ENCODE results near the gene KIF1C. TPM values are rescaled to one million over a fixed set of nuclear protein-coding genes. Genes with fewer than 3 reads are reported as not detected.

Gene KIF1C
- total and polyA plus RNA-seq, 2 experiments from 2014 or later: 39.8 to 72.7 TPM

- peaks cover 6% of the 10 kb centered on the region; the same call in 1 of the 2 replicates for H3F3A ChIP-seq (ENCODE audit: insufficient read depth)
- H3K4me3 ChIP-seq: no peak overlapping the region
- H3K4me1 ChIP-seq (ENCODE audit: insufficient read depth): no peaks in the 10 kb centered on the region
- H3K27me3 ChIP-seq (replicated peaks; ENCODE audit: insufficient read depth): no peaks in the 10 kb centered on the region; the same call in 1 of the 2 replicates
- H3K4me2 ChIP-seq (ENCODE audit: unreplicated experiment): no peak overlapping the region
- no peaks in the 10 kb centered on the region for H3K79me2 ChIP-seq (ENCODE audit: insufficient read depth)
- no peak overlapping the region for H3K27ac ChIP-seq
- H3K9me2 ChIP-seq (ENCODE audit: insufficient read depth): no peaks in the 10 kb centered on the region
- H4K20me1 ChIP-seq (ENCODE audit: insufficient read depth): no peaks in the 10 kb centered on the region
- 58 to 65% methylated on average over 5 to 14 of the region's 14 CpGs for WGBS, 2 experiments (ENCODE audit: low coverage in 1 of 2, low lambda C conversion rate in 2 of 2, missing lambda C conversion rate in 2 of 2)
- H3K9me3 ChIP-seq (ENCODE audit: low read depth): no peaks in the 10 kb centered on the region
- H3K36me3 ChIP-seq (ENCODE audit: low read depth): no peaks in the 10 kb centered on the region
- no peak overlapping the region for H3K9ac ChIP-seq
- no peak for TF ChIP-seq EZH2 (IDR thresholded peaks at IDR 0.05; ENCODE audit: insufficient read depth, poor library complexity, severe bottlenecking)
- no peak for TF ChIP-seq EZH2phosphoT487 (IDR thresholded peaks at IDR 0.05; ENCODE audit: insufficient read depth, low read depth)
- H2AFZ ChIP-seq: no peak overlapping the region; the same call in 1 of the 2 replicates
- no peak for DNase-seq
- in situ Hi-C loops (cut with MboI): no loop called here
These were observed 36.9 kb downstream of the KIF1C start for GRCh38 chr17:5034651-5035050.

GRCh38 chr17:5035315-5035714 is 37.6 kb downstream of the KIF1C start, which contains the start of gene SLC52A1:
Gene SLC52A1, minus strand, starts transcription at chr17:5035426. Its CDS starts 820 bp downstream, at chr17:5034606.
- Histone ChIP-seq H3K4me2 (ENCODE audit: unreplicated experiment) (peak within 1 kb of the TSS; percentile 73), H4K20me1 (ENCODE audit: insufficient read depth) (no peaks in the 10 kb centered on the region), H3K79me2 (ENCODE audit: insufficient read depth) (no peaks in the 10 kb centered on the region), H3K27ac (no peak within 1 kb of the TSS), H2AFZ (peak within 1 kb of the TSS; percentile 77), H3K27me3 (replicated peaks; ENCODE audit: insufficient read depth) (no peaks in the 10 kb centered on the region; the same call in 1 of the 2 replicates), H3K4me1 (ENCODE audit: insufficient read depth) (no peaks in the 10 kb centered on the region), H3K9me2 (ENCODE audit: insufficient read depth) (no peaks in the 10 kb centered on the region), H3K4me3 (peak within 1 kb of the TSS; percentile 63), H3K36me3 (ENCODE audit: low read depth) (no peaks in the 10 kb centered on the region), H3F3A (ENCODE audit: insufficient read depth) (peaks cover 5% of the 10 kb centered on the region; the same call in 1 of the 2 replicates), H3K9ac (peak within 1 kb of the TSS; percentile 36), H3K9me3 (ENCODE audit: low read depth) (no peaks in the 10 kb centered on the region)
- TF ChIP-seq EZH2 (IDR thresholded peaks at IDR 0.05; ENCODE audit: insufficient read depth, poor library complexity, severe bottlenecking): no peak
- no peak for TF ChIP-seq EZH2phosphoT487 (IDR thresholded peaks at IDR 0.05; ENCODE audit: insufficient read depth, low read depth)
- peak; percentile 24 for DNase-seq
- 5 to 6% methylated on average over 24 of the region's 24 CpGs for WGBS, 2 experiments (ENCODE audit: low coverage in 1 of 2, low lambda C conversion rate in 2 of 2, missing lambda C conversion rate in 2 of 2)
- in situ Hi-C loops (cut with MboI): no loop called here

GRCh38 chr17:5042157-5043022 is 44.6 kb downstream of the KIF1C start:
- no peaks in the 10 kb centered on the region for H3K9me3 ChIP-seq (ENCODE audit: low read depth)
- no peak overlapping the region for H3K27ac ChIP-seq
- H3K79me2 ChIP-seq (ENCODE audit: insufficient read depth): no peaks in the 10 kb centered on the region
- 85 to 92% methylated on average over 14 to 15 of the region's 15 CpGs for WGBS, 2 experiments (ENCODE audit: low coverage in 1 of 2, low lambda C conversion rate in 2 of 2, missing lambda C conversion rate in 2 of 2)
- H4K20me1 ChIP-seq (ENCODE audit: insufficient read depth): no peaks in the 10 kb centered on the region
- H3F3A ChIP-seq (ENCODE audit: insufficient read depth): no peaks in the 10 kb centered on the region
- H3K36me3 ChIP-seq (ENCODE audit: low read depth): no peaks in the 10 kb centered on the region
- H3K9ac ChIP-seq: no peak overlapping the region
- no peaks in the 10 kb centered on the region for H3K9me2 ChIP-seq (ENCODE audit: insufficient read depth)
- no peak overlapping the region for H3K4me3 ChIP-seq
- TF ChIP-seq EZH2 (IDR thresholded peaks at IDR 0.05; ENCODE audit: insufficient read depth, poor library complexity, severe bottlenecking): no peak
- TF ChIP-seq EZH2phosphoT487 (IDR thresholded peaks at IDR 0.05; ENCODE audit: insufficient read depth, low read depth): no peak
- H3K4me2 ChIP-seq (ENCODE audit: unreplicated experiment): no peak overlapping the region
- H2AFZ ChIP-seq: no peak overlapping the region
- H3K4me1 ChIP-seq (ENCODE audit: insufficient read depth): no peaks in the 10 kb centered on the region
- no peaks in the 10 kb centered on the region for H3K27me3 ChIP-seq (replicated peaks; ENCODE audit: insufficient read depth)
- DNase-seq: no peak
- in situ Hi-C loops (cut with MboI): no loop called here

- no peak overlapping the region for H3K4me3 ChIP-seq
- H3K4me2 ChIP-seq (ENCODE audit: unreplicated experiment): no peak overlapping the region
These were observed 45.8 kb downstream of the KIF1C start for GRCh38 chr17:5043524-5043923.

More at GRCh38 chr17:5043524-5043923, 45.8 kb downstream of the KIF1C start:
- DNase-seq: no peak
- Histone ChIP-seq H3F3A (ENCODE audit: insufficient read depth) (no peaks in the 10 kb centered on the region), H2AFZ (no peak overlapping the region), H3K27ac (no peak overlapping the region), H3K9me2 (ENCODE audit: insufficient read depth) (no peaks in the 10 kb centered on the region), H3K4me1 (ENCODE audit: insufficient read depth) (no peaks in the 10 kb centered on the region), H4K20me1 (ENCODE audit: insufficient read depth) (no peaks in the 10 kb centered on the region), H3K9ac (no peak overlapping the region), H3K36me3 (ENCODE audit: low read depth) (no peaks in the 10 kb centered on the region), H3K9me3 (ENCODE audit: low read depth) (no peaks in the 10 kb centered on the region), H3K27me3 (replicated peaks; ENCODE audit: insufficient read depth) (no peaks in the 10 kb centered on the region), H3K79me2 (ENCODE audit: insufficient read depth) (no peaks in the 10 kb centered on the region)
- in situ Hi-C loops (cut with MboI): no loop called here
- WGBS, 2 experiments (ENCODE audit: low coverage in 1 of 2, low lambda C conversion rate in 2 of 2, missing lambda C conversion rate in 2 of 2): 95 to 100% methylated on average over 1 of the region's 1 CpG
- no peak for TF ChIP-seq EZH2phosphoT487 (IDR thresholded peaks at IDR 0.05; ENCODE audit: insufficient read depth, low read depth)
- no peak for TF ChIP-seq EZH2 (IDR thresholded peaks at IDR 0.05; ENCODE audit: insufficient read depth, poor library complexity, severe bottlenecking)

All from GM23248 (cell line).